CD4-positive, alpha-beta T cell treated with Interleukin-2 at 100 ng/mL for 4 hours (primary cell): ENCODE data around the gene PDE10A.

Experiments
- DNase-seq: peaks from one replicate; pipeline ENCODE4 v3.0.0-alpha.2; 2020; ENCODE audit warnings: low spot score

Gene PDE10A

DNA sequence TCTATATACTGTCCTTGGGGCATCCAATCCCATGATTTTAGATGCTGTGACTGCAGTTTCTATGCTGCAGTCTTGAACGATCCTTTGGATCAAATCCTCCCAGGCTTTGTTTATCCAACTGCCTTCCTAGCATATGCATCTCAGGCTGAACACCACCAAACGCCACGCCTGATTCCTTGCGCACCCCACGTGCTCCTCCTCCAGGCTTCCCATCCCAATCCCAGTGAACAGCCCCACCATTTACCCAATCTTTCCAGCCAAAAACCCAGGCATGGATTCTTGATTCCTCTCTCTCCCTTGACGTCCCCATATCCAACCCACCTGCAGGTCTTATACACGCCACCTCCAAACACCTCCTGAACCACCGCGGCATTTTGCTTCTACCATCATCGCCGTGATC lies 7.8 kb downstream of the PDE10A start:
- no peak for DNase-seq

DNA sequence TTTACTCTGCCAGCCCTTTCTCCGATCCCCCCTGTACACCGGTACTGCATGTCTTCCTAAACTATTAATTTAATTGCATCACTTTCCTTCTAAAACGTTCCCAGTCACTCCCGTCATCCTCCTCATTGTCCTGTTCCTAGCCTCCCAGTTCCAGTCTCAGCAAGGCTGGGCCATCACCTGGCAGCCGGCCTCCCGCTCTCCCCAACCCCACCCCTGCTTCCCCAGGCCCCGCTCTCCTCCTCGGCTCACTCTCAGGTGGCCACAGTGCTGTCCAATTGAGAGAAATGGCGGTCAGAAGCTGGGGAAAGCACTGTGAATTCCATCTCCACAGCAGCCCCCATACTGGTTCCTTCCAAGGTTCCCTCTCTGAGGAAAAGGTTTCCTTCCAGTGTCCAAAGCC lies 8.9 kb downstream of the PDE10A start:
- DNase-seq, result no peak

DNA sequence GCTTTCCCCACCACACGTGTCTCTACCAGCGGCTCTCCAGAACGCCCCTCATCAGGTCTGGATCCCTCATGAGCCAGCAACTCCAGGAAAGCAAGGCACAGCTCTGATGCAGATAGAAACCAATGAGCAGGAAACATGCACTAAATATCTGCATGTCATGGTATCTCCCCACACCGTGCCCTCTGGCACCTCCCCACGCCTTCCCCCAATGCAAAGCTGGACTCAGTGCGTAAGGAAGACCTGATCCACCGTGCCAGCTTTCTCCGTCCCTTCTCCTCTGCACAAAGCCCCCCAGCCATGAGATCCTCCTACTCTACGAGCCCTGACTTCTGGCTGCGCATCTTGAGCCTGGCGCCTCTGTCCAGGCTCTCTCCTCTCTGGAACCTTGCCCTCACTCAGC lies 9.4 kb downstream of the PDE10A start:
- no peak for DNase-seq

DNA sequence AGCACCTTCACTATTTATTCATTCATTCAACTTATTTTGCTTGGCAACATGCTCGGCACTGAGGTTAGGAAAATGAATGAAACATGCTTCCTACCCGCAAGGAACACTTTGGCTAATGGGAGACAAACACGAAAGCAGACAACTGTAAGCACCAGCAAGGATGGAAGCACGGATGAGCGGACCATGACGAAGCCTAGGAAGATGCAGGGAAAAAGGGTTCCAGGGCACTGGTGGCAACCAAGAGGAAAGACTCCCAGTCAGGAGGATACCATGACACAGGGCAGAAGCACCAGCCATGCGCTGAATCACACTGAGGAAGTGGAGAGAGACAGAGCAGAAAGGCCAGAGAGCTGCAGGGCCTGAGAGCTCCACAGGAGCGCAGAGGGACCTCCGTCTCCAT lies 9.8 kb downstream of the PDE10A start:
- DNase-seq, result no peak

DNA sequence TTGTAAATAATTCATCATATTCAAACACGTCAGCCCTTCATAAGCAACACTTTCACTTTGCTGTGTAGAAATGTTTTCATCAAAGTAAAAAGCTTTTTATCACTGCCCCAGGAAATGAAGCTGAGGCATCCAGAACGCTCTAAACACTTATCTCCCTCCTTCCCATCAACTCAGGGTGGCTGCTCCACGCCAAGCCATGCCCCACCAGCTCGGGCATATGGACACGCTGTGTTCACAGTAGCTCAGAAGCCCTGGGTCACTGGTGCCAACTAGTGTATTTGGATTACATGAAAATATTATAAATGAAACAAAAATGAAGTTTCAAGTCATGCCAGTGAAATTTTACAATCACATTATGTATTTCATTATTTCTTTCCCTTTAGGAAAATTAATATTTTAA lies 10.3 kb downstream of the PDE10A start:
- no peak for DNase-seq

DNA sequence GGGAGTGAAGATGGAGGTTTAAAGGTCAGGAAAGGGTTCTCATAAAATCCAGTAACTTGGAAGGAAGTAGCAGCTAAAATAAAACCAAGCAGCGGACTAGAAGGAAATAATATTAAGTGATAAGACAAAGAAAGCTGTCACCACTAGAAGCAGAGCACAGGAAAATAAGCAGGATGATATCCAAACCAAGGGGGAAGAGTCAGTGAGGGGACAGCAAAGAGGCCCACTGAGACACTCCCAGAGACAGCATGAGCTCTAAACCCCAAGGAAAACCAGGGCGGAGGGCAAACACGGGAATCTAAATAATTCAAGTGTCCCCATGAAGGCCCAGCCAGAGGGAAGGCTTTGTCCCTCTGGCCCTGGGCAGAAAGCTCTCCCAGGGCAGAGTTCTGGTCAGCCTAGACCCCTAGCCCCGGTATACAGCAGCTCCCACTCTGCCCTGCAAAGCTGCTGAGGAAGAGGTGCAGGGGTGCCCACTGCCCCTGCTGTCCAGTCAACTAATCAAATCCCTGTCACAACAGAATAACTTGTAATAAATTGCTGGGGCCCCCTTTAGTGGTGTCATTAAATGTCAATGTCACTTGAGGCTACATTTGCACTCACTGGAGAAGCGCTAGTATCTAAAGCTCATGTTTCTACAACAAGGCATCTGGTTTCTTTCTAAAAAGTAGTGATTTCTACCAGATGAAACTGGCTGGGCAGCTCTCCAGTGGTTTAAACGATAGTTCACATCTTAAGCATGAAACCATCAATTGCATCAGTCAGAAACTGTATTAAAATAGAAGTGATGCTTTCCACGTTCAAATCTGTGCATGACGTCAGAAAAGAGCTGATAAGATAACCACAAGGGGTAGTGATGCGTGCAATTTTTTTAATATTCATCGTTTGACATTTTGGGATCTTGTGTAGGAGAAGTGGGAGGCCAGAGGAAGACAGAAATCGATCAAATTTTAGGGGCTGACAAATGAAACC lies 13.6 kb downstream of the PDE10A start:
- no peak for DNase-seq

DNA sequence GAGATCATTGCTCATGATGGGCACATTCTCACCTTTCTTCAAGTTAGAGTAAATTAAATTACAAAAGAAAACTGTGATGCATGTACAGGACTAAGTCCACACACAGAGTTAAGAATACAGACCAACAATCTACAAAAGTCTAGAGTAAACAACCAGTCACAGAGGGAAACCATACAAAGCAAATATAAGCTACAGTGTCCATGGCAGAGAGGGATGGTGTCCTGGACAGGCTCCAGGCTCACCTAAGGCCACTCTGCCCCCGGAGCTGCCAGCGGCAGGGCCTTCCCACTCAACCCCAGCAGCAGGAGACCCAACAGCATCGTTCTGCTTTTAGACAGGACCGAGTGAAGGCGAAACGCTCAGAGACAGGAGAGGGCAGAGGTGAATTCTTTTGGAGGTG lies 16.0 kb downstream of the PDE10A start:
- DNase-seq, result no peak

DNA sequence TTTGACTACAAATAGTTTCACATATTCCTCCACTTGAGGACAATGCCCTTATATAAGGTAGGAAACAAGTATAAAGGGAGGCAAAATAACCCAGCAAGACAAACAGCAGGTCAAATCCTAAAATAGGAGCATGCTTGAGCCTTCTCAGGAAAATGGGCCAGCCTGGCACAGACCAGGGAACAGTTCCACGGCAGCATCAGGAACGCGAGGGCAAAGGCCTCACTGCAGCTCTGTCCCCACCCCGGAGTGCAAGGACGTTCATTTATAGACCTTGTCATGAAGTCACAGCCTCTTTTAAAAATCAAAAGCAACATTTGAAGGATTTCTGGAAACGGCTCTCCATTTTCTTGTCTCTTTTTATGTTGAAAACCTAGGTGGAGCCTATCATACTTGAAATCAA lies 17.1 kb downstream of the PDE10A start:
- no peak for DNase-seq

DNA sequence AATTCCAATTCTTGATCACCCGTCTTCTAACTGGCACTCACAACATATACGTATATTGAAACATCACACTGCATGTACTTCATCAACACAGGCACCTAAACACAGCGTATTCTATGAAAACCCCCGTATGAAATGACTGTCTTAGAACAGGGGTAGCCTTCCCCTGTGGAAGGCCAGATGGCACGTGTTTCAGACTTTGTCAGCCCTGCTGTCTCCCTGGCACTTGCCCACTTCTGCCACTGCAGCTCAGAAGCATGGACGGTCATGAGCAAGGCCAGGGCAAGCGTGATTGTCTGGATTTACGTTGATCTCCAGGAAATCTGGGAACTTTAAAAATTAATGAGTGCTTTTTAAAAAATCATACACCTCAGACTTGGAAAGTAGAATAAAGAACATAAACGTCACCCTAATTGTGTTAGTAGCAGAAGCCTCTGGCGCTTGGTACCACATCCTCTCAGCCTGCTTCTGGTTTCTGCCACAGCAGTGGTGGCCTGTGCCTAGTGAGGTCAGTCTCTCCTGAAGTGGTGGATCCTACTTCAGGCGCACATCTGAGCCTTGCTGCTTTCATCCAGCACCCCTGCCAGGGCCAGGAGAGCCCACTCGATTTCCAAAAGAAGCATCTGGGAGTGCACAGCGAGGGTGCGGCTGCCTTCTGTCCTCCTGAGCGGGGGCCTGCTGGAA lies 18.3 kb downstream of the PDE10A start:
- no peak for DNase-seq

DNA sequence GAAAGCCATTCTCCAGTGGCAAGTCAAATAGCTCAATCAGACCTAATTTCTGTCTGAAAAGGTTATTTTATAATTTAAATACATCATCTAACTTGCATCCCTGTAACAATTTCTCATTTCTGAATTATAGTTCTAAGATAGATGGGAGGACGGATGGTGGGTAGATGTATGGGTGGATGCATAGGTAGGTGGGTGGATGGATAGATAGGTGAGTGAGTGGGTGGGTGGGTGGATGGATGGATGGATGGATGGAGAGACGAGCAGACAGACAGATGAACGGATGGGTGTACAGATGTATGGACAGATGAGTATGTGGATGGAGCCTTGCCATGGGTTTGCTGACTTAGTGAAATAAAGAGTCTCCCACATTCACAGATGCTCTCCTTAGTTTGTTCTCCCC lies 20.0 kb downstream of the PDE10A start:
- no peak for DNase-seq

DNA sequence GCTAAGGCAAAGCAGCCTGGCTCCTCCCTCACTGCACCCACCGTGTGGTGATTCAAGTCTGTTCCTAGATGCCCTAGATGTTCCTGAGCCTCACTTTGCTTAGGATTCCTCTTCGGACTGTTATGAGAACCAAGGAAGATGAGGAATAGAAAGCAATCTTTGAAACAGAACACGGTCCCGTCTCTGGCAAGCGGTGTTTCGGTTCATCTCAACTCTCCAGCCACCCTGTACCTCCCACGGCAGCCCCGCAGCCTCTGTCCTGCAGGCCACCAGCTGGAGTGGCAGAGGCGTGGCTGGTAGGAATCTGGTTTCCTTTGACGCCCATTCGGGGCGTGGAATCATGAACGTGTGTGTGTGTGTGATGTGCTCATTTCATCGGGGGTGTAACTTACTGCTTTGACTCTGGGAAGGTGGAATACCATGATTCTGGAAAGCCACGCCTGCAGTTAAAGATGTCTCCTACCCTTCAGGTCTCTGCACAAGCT lies 21.3 kb downstream of the PDE10A start:
- DNase-seq, result no peak

DNA sequence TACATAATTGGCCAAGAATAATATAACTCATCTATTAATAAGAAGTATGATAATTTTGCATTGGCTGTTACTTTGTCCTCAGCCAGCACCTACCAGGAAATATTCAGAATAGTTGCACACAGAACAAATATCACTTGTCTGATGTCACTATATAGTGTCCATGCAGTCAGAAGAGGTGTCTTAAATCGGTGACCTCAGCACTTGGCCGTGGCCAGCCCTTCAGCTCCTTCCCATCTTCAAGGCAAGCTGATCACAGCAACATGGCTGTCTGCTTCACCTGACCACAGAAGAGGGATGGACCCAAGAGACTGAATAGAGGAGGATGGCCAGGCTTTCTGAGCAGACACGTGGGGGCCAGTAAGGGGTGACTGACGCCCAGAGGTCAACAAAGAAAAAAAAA lies 22.2 kb downstream of the PDE10A start:
- DNase-seq, result no peak

DNA sequence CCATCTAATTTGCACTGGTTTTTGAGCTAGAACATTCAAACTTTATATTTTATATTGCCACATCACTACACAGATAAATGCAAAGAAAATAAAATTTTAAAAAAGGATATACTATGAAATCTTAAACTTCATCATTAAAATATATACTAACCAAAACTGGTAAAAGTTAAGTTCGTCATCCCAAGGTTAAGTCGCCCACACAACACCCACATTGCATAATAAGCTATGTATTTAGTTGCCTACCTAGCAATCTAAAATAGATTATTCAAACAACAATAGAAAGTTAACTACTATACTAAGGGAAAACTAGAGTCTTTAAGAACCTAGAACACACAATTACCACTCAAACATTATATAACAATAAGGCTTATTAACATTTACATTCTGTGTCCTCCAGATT lies 24.5 kb downstream of the PDE10A start:
- DNase-seq, result no peak

DNA sequence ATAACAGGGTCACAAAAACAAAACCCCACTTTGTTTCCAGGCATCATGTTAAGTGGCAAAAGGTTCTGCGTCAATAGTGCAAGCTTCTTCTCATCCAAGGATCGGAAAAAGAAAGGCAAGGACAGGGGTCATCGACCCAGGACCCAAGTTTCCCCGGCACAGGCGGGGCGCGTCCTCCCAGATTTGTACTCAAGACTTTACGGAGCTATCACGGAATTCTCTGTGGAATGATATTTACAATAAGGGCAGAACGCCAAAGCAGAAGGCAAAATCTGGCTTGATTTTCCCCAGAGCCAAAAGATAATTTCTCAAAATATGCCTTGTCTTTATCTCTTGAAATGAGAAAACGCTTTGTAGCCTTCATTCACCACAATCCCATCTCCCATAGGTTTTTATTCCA lies 25.5 kb downstream of the PDE10A start:
- no peak for DNase-seq

DNA sequence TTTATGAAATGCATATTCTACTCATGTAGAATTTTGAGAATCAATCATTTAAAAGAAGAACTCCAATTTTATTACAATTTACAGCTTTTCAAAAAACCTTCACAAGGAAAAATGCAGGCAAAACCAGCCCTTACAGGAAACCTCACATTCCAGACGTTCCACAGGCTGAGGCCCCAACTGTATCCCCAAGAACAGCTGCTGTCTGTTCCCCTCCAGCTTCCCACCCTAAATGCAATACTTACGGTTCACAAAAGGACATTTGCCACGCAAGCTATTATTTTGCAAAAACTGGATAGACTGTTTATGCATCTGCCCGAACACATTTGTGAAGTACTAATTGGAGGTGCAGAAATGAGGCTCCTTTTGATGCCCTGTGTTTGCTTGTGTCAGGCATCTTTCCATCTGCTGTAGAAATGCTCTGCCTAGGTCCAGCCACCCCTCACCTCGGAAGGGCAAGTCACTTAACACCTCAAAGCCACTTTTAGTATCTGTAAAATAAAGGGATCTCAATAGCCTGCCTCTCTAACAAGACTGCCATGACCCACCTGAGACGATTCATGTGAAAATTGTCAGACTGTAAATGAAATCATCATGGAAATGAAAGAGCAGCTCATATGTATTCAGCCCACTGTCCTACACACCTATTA lies 26.5 kb downstream of the PDE10A start:
- DNase-seq, result no peak

DNA sequence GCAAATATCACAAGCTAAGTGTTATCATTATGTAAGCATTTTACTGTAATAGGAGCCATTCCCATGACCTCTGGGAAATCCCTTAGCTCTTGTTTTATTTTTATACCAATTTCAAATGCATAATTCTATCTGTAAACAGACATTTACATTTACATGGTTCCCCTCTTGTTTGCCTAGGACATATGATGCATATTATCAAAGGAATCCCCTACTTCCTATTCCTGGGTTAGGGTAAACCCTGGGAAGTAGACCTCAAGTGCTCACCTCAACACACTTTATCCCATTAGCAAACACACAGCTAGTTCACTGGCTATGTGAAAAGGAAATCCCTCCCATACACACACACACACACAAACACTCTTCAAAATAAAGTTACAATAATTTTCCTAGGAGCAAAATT lies 27.1 kb downstream of the PDE10A start:
- no peak for DNase-seq

DNA sequence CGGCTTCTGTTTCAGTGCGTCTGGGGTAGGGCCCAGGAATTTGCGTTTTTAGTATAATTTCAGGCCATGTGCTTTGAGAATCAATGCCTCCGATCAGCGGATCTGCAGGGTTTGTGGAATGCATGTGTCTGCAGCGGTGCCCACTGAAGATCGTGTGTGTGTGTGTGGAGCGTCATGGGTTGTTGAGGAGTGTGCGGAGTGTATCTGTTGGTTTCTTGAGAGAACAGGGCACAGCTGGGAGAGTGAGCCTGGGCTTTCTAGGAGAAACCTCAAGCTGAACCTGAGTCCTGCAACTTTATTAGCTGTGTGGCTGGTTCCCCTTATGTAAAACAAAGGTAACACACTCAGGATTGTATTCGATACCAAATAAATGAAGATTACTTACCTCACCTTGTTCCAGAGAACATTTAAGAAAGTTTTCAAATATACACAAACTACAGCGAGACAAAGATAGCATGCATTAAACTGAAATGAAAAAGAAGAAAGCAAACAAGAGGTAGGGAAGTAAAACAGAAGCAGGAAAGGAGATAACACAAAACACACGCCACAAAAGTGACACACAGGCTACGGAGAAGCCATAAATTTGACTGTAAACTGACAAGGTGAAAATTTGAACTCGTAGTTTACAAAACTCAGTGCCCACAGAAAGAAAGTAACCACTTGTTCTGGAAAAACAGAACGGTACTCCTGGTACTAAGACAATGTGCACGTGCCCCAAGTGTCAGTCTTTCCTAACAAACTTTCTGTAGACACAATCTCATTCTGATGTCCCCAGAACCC lies 28.8 kb downstream of the PDE10A start:
- no peak for DNase-seq

DNA sequence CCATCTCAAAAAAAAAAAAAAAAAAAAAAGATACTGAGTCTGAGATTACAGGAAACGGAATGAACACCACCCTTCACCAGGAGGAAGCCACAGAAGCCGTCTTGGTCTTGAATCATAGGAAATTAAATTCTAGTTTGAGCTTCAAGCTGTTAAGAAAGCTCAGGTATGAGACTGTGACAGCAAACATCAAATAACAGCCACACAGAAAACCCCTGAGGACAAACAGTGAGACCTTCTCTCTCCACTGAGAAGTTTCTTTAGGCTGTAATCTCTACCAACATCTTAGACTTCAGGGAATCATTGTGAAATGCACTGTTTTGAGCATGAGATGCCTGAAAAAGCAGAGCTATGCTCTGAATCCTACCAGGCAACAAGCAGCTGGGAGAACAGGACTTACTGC lies 30.8 kb downstream of the PDE10A start:
- no peak for DNase-seq

DNA sequence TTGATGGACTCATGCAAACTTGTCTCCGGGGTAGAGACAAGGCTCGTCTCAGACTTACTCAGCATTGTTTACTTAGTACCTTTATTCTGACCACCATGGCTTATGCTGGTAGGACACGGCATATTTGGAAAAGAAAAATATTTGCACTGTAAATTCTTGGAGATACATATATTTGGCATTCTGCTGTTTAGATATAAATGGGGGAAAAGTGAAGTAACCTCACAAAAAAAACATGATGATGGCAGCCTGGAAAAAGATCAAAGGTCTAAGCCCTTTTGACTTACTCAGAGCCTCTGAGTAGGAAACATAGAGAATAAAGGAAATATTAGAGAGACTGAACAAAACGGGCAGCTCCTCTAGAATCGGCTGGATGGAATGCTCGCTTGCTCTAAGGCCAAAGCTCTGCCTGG lies 32.5 kb downstream of the PDE10A start:
- DNase-seq, result no peak

DNA sequence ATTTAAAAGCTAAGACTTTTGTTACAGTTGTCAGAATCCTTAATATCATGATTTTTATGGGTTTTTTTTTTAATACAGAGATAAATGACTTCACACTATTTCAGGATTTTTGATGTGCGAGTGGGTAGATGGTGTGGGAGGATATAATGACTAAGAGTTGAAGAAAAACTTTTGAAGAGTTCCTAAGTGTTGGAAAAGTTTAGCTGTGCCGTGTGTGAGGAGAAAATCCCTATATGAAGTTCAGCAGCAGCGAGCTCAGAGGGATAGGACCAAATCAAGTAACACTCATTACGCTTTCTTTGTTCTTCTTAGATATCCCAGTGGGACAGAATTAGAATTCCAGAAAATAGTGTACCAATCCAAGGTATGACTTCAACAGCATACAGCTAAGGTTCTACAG lies 34.1 kb downstream of the PDE10A start:
- DNase-seq, result no peak

DNA sequence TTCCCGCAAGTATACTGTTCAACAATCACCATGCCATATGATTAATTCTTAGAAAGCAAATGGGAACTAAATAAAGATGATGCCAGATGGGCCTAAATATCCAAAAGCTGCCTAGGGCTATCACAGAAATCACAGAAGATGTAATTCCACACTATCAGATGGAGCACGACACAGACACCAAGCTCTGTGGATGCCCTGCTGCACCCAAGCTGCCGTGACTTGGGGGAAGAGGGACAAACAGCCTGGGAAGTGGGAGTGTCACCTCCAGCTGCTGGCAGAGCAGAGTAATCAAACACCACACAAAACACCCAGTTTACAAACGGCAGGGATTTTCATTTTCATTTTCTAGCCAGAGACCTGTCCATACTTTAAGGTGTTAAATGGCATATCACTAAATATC lies 35.7 kb downstream of the PDE10A start:
- DNase-seq, result no peak

DNA sequence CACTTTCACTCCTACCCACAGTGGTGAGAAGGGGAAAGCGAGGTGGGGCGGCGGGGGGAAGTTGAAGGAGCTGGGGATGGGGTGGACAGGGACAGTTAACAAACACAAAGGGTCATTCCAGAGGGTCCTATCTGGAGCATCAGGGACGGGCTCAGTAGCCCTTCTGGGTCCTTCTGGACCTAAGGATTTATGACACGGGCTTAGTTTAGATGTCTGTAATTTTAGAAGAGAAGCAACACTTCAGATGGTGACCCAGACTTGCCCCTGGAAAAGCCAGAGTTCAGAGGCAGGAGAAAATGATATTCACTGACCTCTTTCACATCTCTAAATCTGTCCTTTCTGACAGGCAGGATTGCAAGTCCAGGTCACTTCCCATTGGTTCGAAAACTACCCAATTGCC lies 36.3 kb downstream of the PDE10A start:
- DNase-seq, result no peak
